DND-41 (cell line): ENCODE measurements around the gene EMP1.

Experiments used
- ATAC-seq: fragments of 200-7000 bp; cut with Tn5 transposase; 3 replicates; pipeline ENCODE4 v1.9.1; 2021; ENCODE audit warnings: low read depth; ENCODE audit not compliant: insufficient read depth
- DNase-seq: peaks from one replicate; pipeline ENCODE4 v3.0.0-alpha.2; 2020
- H2AFZ ChIP-seq: 2 replicates; pipeline ENCODE4 v1.6.0; 2012; ENCODE audit warnings: low read depth, low read length
- H3K27ac ChIP-seq: 2 replicates; pipeline ENCODE4 v1.5.1; 2012; ENCODE audit warnings: low read length, inconsistent platforms
- H3K27me3 ChIP-seq: fragments of 200-600 bp; sonication (generic); 2 replicates; pipeline ENCODE4 v1.6.0; 2012; ENCODE audit warnings: low read length, mild to moderate bottlenecking, inconsistent platforms; ENCODE audit not compliant: insufficient read depth, poor library complexity
- H3K36me3 ChIP-seq: 2 replicates; pipeline ENCODE4 v1.5.1; 2012; ENCODE audit warnings: low read length, inconsistent platforms; ENCODE audit not compliant: insufficient read depth
- H3K4me1 ChIP-seq: 2 replicates; pipeline ENCODE4 v1.5.1; 2012; ENCODE audit warnings: mild to moderate bottlenecking, low read length; ENCODE audit not compliant: insufficient read depth
- H3K4me2 ChIP-seq: 2 replicates; pipeline ENCODE4 v1.6.0; 2012; ENCODE audit warnings: mild to moderate bottlenecking, moderate library complexity, low read length, inconsistent platforms; ENCODE audit not compliant: insufficient read depth
- H3K4me3 ChIP-seq, 2 experiments: fragments of 200-600 bp in 1 of 2; shearing (Covaris generic) in 1 of 2; 2 replicates each; pipeline ENCODE4 v1.5.1; 2012 to 2016; ENCODE audit warnings: inconsistent platforms in 2 of 2, low read length in 2 of 2, mild to moderate bottlenecking in 2 of 2, low read depth in 1 of 2, moderate library complexity in 1 of 2
- H3K79me2 ChIP-seq: 2 replicates; pipeline ENCODE4 v1.6.0; 2012; ENCODE audit warnings: low read length, inconsistent platforms; ENCODE audit not compliant: insufficient read depth
- H3K9ac ChIP-seq: 2 replicates; pipeline ENCODE4 v1.6.0; 2012; ENCODE audit warnings: low read depth, mild to moderate bottlenecking, inconsistent platforms, low read length, moderate library complexity
- H3K9me3 ChIP-seq: 2 replicates; pipeline ENCODE4 v1.5.1; 2012; ENCODE audit warnings: low read length, moderate library complexity, mild to moderate bottlenecking, inconsistent platforms; ENCODE audit not compliant: insufficient read depth, severe bottlenecking
- H4K20me1 ChIP-seq: 2 replicates; pipeline ENCODE4 v1.6.0; 2012; ENCODE audit warnings: low read length; ENCODE audit not compliant: insufficient read depth
- CTCF ChIP-seq: IDR thresholded peaks from 2 replicates; pipeline ENCODE4 v1.5.1; 2012; ENCODE audit warnings: borderline replicate concordance, low read length, moderate library complexity, mild to moderate bottlenecking; ENCODE audit not compliant: poor library complexity, severe bottlenecking; ENCODE audit errors: extremely low read depth
- EZH2 ChIP-seq: IDR thresholded peaks from 3 replicates; pipeline ENCODE4 v1.6.1; 2012; ENCODE audit warnings: borderline replicate concordance, low read depth, mild to moderate bottlenecking, moderate library complexity, low read length, inconsistent platforms; ENCODE audit not compliant: severe bottlenecking

The EMP1 gene

GRCh38 chr12:13162904-13163303, 33.6 kb upstream of the EMP1 start:
- Histone ChIP-seq H3K4me3 (no peak overlapping the region), H3K36me3 (no peaks in the 10 kb centered on the region), H3K9me3 (no peaks in the 10 kb centered on the region), H3K4me1 (peaks cover 14% of the 10 kb centered on the region), H3K27ac (no peak overlapping the region), H3K27me3 (peaks cover 4% of the 10 kb centered on the region), H3K9ac (no peak overlapping the region), H2AFZ (no peak overlapping the region), H3K4me2 (no peak overlapping the region), H3K79me2 (no peaks in the 10 kb centered on the region), H4K20me1 (no peaks in the 10 kb centered on the region)
- ATAC-seq: no peak
- no peak for DNase-seq
- TF ChIP-seq EZH2: no peak

- no peak overlapping the region for H2AFZ ChIP-seq
- no peak overlapping the region for H3K4me2 ChIP-seq
- H3K4me1 ChIP-seq: peaks cover 14% of the 10 kb centered on the region
- no peaks in the 10 kb centered on the region for H3K36me3 ChIP-seq
- DNase-seq (no peak), ATAC-seq (no peak)
- H3K27ac ChIP-seq: no peak overlapping the region
- H3K9me3 ChIP-seq: no peaks in the 10 kb centered on the region
- no peaks in the 10 kb centered on the region for H3K79me2 ChIP-seq
- no peak overlapping the region for H3K9ac ChIP-seq
- TF ChIP-seq CTCF: no peak
- TF ChIP-seq EZH2: no peak
- no peaks in the 10 kb centered on the region for H4K20me1 ChIP-seq
- peaks cover 3% of the 10 kb centered on the region for H3K27me3 ChIP-seq
- no peak overlapping the region for H3K4me3 ChIP-seq
Measured at GRCh38 chr12:13163868-13164635, 32.5 kb upstream of the EMP1 start.

- Histone ChIP-seq H4K20me1 (no peaks in the 10 kb centered on the region), H3K9ac (no peak overlapping the region), H3K4me3 (no peak overlapping the region), H3K9me3 (no peaks in the 10 kb centered on the region), H3K36me3 (no peaks in the 10 kb centered on the region), H2AFZ (0 out of 2 replicates have a peak overlapping the region, but pooled peaks have one; percentile 5), H3K79me2 (no peaks in the 10 kb centered on the region), H3K4me2 (peak overlapping the region; percentile 17), H3K27me3 (peaks cover 5% of the 10 kb centered on the region), H3K27ac (no peak overlapping the region), H3K4me1 (peaks cover 14% of the 10 kb centered on the region)
- no peak for TF ChIP-seq CTCF
- TF ChIP-seq EZH2: no peak
- no peak for DNase-seq
- ATAC-seq: no peak
Measured at GRCh38 chr12:13164921-13165616, 31.5 kb upstream of the EMP1 start.

- Histone ChIP-seq H4K20me1 (no peaks in the 10 kb centered on the region), H3K36me3 (no peaks in the 10 kb centered on the region), H3K9ac (no peak overlapping the region), H3K27me3 (peaks cover 9% of the 10 kb centered on the region), H3K4me2 (peak overlapping the region; percentile 17), H3K79me2 (no peaks in the 10 kb centered on the region), H3K27ac (no peak overlapping the region), H3K4me1 (peaks cover 14% of the 10 kb centered on the region), H2AFZ (peak overlapping the region; percentile 5; the same call in 1 of the 2 replicates), H3K4me3 (no peak overlapping the region), H3K9me3 (no peaks in the 10 kb centered on the region)
- TF ChIP-seq EZH2 (no peak), CTCF (no peak)
- DNase-seq: peak; percentile 45
- peak; percentile 69 for ATAC-seq
Measured at GRCh38 chr12:13165617-13166041, 30.9 kb upstream of the EMP1 start.
